LHCN-M2 (cell line): ENCODE results near the gene DCT. TPM values are rescaled to one million over a fixed set of nuclear protein-coding genes. Genes with fewer than 3 reads are reported as not detected.

Source experiments
- DNase-seq: peaks from one replicate; pipeline ENCODE4 v3.0.0-alpha.2; 2012; ENCODE audit warnings: low read depth
- total RNA-seq: library from RNA; depleted of rRNA; stranded (reverse); fragments of >200 nt; gene quantifications from 2 replicates; pipeline ENCODE4 v1.2.3, GENCODE V29; 2014; rRNA removed

Gene DCT
- total RNA-seq, 1 experiment from 2014 or later, result 0.06 TPM

- no peak for DNase-seq
Observed at GRCh38 chr13:94399812-94400211, 79.7 kb downstream of the DCT start.

GRCh38 chr13:94395860-94396259 is 83.6 kb downstream of the DCT start:
- DNase-seq, result no peak

GRCh38 chr13:94394723-94395122 is 84.8 kb downstream of the DCT start:
- DNase-seq, result no peak

GRCh38 chr13:94390881-94391280 is 88.6 kb downstream of the DCT start:
- DNase-seq, result no peak

- no peak for DNase-seq
Observed at GRCh38 chr13:94389604-94390351, 89.7 kb downstream of the DCT start.

GRCh38 chr13:94387047-94387446 is 92.4 kb downstream of the DCT start:
- DNase-seq, result no peak

Other genes starting within 250 kb of the DCT start
- 11.7 TPM in 2 replicates for gene TGDS, start 116.5 kb upstream of the DCT start, total RNA-seq
- 9.6 and 10.1 TPM in 2 replicates for gene GPR180, start 122.2 kb upstream of the DCT start, total RNA-seq
- not detected in 2 replicates for gene SOX21, start 232.9 kb upstream of the DCT start, total RNA-seq